PC-3 (cell line): Measurements from ENCODE around the gene NKX2-4. TPM values are rescaled to one million over a fixed set of nuclear protein-coding genes. Genes with fewer than 3 reads are reported as not detected.

Experiments used
- ATAC-seq: fragments of 200-7000 bp; cut with Tn5 transposase; 2 replicates; pipeline ENCODE4 v1.9.1; 2020; ENCODE audit warnings: mild to moderate bottlenecking, moderate library complexity
- BruUV-seq: library from RNA; stranded (reverse); fragments of 400-500 nt; replicated peaks from 2 replicates; lab custom pipeline; 2021; lab: Mats Ljungman, UMichigan
- CTCF ChIA-PET: fragments of 300-600 bp; sonication (Branson Sonifier 250); formaldehyde crosslinking; loops from one replicate; lab custom pipeline; 2022; ENCODE audit warnings: antibody characterized with exemption; lab: Charles Lee
- POLR2A ChIA-PET: fragments of 300-600 bp; sonication (Branson Sonifier 250); formaldehyde crosslinking; loops from one replicate; lab custom pipeline; 2022; ENCODE audit warnings: antibody characterized with exemption; ENCODE audit not compliant: unreplicated experiment; lab: Charles Lee
- DNase-seq: peaks from one replicate; pipeline ENCODE4 v3.0.0-alpha.2; 2015
- H2AFZ ChIP-seq: fragments of 300-600 bp; sonication (generic); 2 replicates; pipeline ENCODE4 v1.6.0; 2016; ENCODE audit warnings: antibody characterized with exemption, low read length
- H3F3A ChIP-seq: fragments of 300-600 bp; sonication (generic); one replicate; pipeline ENCODE4 v1.6.0; 2017; ENCODE audit warnings: antibody characterized with exemption, low read length, control low read depth, mild to moderate bottlenecking; ENCODE audit not compliant: unreplicated experiment
- H3K27ac ChIP-seq: fragments of 300-600 bp; sonication (generic); 2 replicates; pipeline ENCODE4 v1.5.1; 2016; ENCODE audit warnings: mild to moderate bottlenecking, low read length
- H3K27me3 ChIP-seq: fragments of 300-600 bp; sonication (generic); 2 replicates; pipeline ENCODE4 v1.6.1; 2016; ENCODE audit warnings: low read length, mixed read lengths
- H3K36me3 ChIP-seq: fragments of 300-600 bp; sonication (generic); 2 replicates; pipeline ENCODE4 v1.6.1; 2016; ENCODE audit warnings: low read depth, mixed run types, low read length, mixed read lengths
- H3K4me1 ChIP-seq: fragments of 300-600 bp; sonication (generic); 2 replicates; pipeline ENCODE4 v1.5.1; 2016; ENCODE audit warnings: low read length; ENCODE audit not compliant: insufficient read depth
- H3K4me2 ChIP-seq: fragments of 300-600 bp; sonication (generic); 2 replicates; pipeline ENCODE4 v1.6.0; 2016; ENCODE audit warnings: low read length
- H3K4me3 ChIP-seq: fragments of 300-600 bp; sonication (generic); 2 replicates; pipeline ENCODE4 v1.5.1; 2016; ENCODE audit warnings: mild to moderate bottlenecking, low read length, mixed read lengths
- H3K79me2 ChIP-seq: fragments of 300-600 bp; sonication (generic); 2 replicates; pipeline ENCODE4 v1.6.1; 2017; ENCODE audit warnings: low read length, mixed read lengths
- H3K9ac ChIP-seq: fragments of 300-600 bp; sonication (generic); 2 replicates; pipeline ENCODE4 v1.6.0; 2016; ENCODE audit warnings: mild to moderate bottlenecking, low read length
- H3K9me2 ChIP-seq: fragments of 300-600 bp; sonication (generic); replicated peaks from 2 replicates; pipeline ENCODE4 v1.6.1; 2016; ENCODE audit warnings: mixed run types, low read length, mixed read lengths
- H3K9me3 ChIP-seq: fragments of 300-600 bp; sonication (generic); 2 replicates; pipeline ENCODE4 v1.6.1; 2016; ENCODE audit warnings: low read length, mixed read lengths
- H4K20me1 ChIP-seq: fragments of 300-600 bp; sonication (generic); 2 replicates; pipeline ENCODE4 v1.6.1; 2016; ENCODE audit warnings: low read length, mixed read lengths
- EZH2 ChIP-seq: fragments of 300-600 bp; sonication (generic); IDR thresholded peaks from one replicate; pipeline ENCODE4 v1.6.1; 2017; ENCODE audit warnings: antibody characterized with exemption, mild to moderate bottlenecking, low read length; ENCODE audit not compliant: unreplicated experiment
- EZH2phosphoT487 ChIP-seq: fragments of 300-600 bp; sonication (generic); IDR thresholded peaks from 2 replicates; pipeline ENCODE4 v1.6.1; 2018; ENCODE audit warnings: mild to moderate bottlenecking, antibody characterized with exemption, low read length, borderline replicate concordance
- intact Hi-C: fragments of 100-400 bp; cut with micrococcal nuclease; formaldehyde crosslinking; loops from 2 replicates; pipeline ENCODE4 v1.9.0; 2023
- total RNA-seq: library from RNA; depleted of rRNA; stranded (reverse); fragments of >200 nt; gene quantifications from 2 replicates; pipeline ENCODE4 v1.2.3, GENCODE V29; 2014
- TF ChIP-seq, protein P1 (sequence below): fragments of 300-600 bp; sonication (generic); conservative IDR thresholded peaks from 2 replicates; pipeline ENCODE4 v1.5.1; 2017; ENCODE audit warnings: antibody characterized with exemption, low read depth, mild to moderate bottlenecking, low read length

NKX2-4 gene
- total RNA-seq, 1 experiment from 2014 or later, result not detected

DNA sequence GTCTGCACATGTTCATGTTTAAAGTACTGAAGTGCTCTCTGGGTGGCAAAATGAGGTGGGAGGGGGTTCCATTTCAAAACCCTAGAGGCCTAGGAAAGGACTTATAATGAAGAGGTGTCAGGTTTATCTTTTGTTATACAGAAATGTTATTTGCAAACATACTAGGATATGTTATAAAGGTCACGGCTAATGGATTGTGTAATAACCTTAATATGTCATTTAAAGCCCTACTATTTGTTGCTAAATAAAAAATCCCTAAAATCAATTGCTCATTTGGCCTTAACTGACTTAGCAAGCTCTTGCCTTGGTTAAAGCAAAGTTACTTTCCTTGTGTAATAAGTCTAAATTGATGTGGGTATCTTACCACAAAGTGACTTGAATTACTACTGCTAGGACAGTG lies 8.8 kb downstream of the NKX2-4 start:
- Histone ChIP-seq H3K27ac (no peak overlapping the region), H3K4me1 (no peaks in the 10 kb centered on the region), H3K36me3 (peaks cover 38% of the 10 kb centered on the region; the same call in 1 of the 2 replicates), H3K4me3 (no peak overlapping the region), H3K79me2 (no peaks in the 10 kb centered on the region), H3K4me2 (no peak overlapping the region), H3K9me3 (no peaks in the 10 kb centered on the region), H4K20me1 (peaks cover 5% of the 10 kb centered on the region; the same call in 1 of the 2 replicates), H3K9ac (no peak overlapping the region), H3K27me3 (no peaks in the 10 kb centered on the region), H3F3A (no peaks in the 10 kb centered on the region), H3K9me2 (no peaks in the 10 kb centered on the region), H2AFZ (no peak overlapping the region)
- intact Hi-C loops, result no loop called here
- ATAC-seq, result no peak
- no TSS peak for BruUV-seq
- no peak for DNase-seq
- TF ChIP-seq EZH2, result no peak
- no peak for TF ChIP-seq EZH2phosphoT487
- TF ChIP-seq, protein P1, sequence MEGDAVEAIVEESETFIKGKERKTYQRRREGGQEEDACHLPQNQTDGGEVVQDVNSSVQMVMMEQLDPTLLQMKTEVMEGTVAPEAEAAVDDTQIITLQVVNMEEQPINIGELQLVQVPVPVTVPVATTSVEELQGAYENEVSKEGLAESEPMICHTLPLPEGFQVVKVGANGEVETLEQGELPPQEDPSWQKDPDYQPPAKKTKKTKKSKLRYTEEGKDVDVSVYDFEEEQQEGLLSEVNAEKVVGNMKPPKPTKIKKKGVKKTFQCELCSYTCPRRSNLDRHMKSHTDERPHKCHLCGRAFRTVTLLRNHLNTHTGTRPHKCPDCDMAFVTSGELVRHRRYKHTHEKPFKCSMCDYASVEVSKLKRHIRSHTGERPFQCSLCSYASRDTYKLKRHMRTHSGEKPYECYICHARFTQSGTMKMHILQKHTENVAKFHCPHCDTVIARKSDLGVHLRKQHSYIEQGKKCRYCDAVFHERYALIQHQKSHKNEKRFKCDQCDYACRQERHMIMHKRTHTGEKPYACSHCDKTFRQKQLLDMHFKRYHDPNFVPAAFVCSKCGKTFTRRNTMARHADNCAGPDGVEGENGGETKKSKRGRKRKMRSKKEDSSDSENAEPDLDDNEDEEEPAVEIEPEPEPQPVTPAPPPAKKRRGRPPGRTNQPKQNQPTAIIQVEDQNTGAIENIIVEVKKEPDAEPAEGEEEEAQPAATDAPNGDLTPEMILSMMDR, result no peak
- ChIA-PET POLR2A (no interaction called here), CTCF (no interaction called here)

DNA sequence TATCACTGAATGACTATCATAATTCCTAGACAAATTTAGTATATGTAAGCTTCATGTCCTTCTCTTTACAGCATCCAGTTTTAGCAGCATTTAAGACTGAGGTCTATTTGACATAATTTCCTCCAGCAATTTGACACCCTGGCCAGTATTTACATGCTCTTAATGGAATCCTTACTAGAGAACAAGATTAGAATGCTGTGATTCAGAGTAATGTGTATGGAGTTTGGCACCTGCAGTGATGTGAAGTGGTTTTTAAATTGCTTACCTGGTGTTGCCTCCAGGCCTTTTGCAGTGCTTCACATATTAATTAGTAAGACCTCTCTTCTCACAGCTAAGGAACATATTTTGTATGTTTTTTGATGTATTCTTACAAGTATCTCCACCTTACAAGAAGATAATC lies 9.8 kb downstream of the NKX2-4 start:
- Histone ChIP-seq H4K20me1 (peaks cover 5% of the 10 kb centered on the region; the same call in 1 of the 2 replicates), H3K36me3 (peaks cover 44% of the 10 kb centered on the region; the same call in 1 of the 2 replicates), H2AFZ (no peak overlapping the region), H3K9me2 (no peaks in the 10 kb centered on the region), H3K9ac (no peak overlapping the region), H3K9me3 (no peaks in the 10 kb centered on the region), H3F3A (no peaks in the 10 kb centered on the region), H3K79me2 (no peaks in the 10 kb centered on the region), H3K27me3 (no peaks in the 10 kb centered on the region), H3K27ac (no peak overlapping the region), H3K4me2 (no peak overlapping the region), H3K4me3 (no peak overlapping the region), H3K4me1 (no peaks in the 10 kb centered on the region)
- DNase-seq (no peak), ATAC-seq (no peak)
- no TSS peak for BruUV-seq
- TF ChIP-seq, protein P1, result no peak
- no peak for TF ChIP-seq EZH2phosphoT487
- no peak for TF ChIP-seq EZH2
- ChIA-PET POLR2A (no interaction called here), CTCF (no interaction called here)
- intact Hi-C loops, result no loop called here

DNA sequence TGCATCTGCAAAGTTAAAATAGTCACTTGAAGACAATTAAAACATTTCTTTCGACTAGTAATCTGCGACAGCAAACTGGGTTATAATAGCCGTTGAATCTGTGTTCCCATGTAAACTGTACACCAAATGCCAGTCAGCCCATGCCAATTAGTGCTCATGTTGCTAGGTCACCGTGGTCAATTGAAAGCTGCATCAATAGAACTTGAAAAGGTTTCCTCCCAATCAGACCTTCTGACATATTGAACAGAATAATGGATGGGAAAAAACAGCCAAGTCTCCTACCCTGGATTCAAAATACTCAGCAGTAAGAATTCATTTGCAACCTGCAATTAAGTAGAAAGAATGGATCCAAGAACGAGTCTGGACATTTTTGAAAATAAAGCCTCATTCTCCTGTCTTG lies 11.2 kb downstream of the NKX2-4 start:
- intact Hi-C loops, result no loop called here

More for the DNA sequence above, 11.2 kb downstream of the NKX2-4 start:
- Histone ChIP-seq H3K9ac (no peak overlapping the region), H3K27ac (no peak overlapping the region), H3K36me3 (peaks cover 58% of the 10 kb centered on the region; the same call in 1 of the 2 replicates), H3K9me3 (no peaks in the 10 kb centered on the region), H3K9me2 (no peaks in the 10 kb centered on the region), H2AFZ (no peak overlapping the region), H3K4me2 (no peak overlapping the region), H3K4me1 (no peaks in the 10 kb centered on the region), H4K20me1 (peaks cover 5% of the 10 kb centered on the region; the same call in 1 of the 2 replicates), H3K27me3 (no peaks in the 10 kb centered on the region), H3K79me2 (no peaks in the 10 kb centered on the region), H3K4me3 (no peak overlapping the region), H3F3A (no peaks in the 10 kb centered on the region)
- ATAC-seq (no peak), DNase-seq (no peak)
- ChIA-PET CTCF (no interaction called here), POLR2A (no interaction called here)
- no TSS peak for BruUV-seq
- no peak for TF ChIP-seq EZH2phosphoT487
- TF ChIP-seq, protein P1, result no peak
- TF ChIP-seq EZH2, result no peak
